Stimulated activated CD4-positive, alpha-beta T cell treated with anti-CD3 and anti-CD28 coated beads, Interleukin-12 subunit alpha, Interleukin-12 subunit beta, amount 100 ng/mL, for 24 hours (primary cell): Measurements from ENCODE around the gene CEP83.

Experiments used
- DNase-seq, 2 experiments: peaks; one replicate each; pipeline ENCODE4 v3.0.0-alpha.2; 2020; ENCODE audit warnings: low read depth in 2 of 2

Gene CEP83

DNA sequence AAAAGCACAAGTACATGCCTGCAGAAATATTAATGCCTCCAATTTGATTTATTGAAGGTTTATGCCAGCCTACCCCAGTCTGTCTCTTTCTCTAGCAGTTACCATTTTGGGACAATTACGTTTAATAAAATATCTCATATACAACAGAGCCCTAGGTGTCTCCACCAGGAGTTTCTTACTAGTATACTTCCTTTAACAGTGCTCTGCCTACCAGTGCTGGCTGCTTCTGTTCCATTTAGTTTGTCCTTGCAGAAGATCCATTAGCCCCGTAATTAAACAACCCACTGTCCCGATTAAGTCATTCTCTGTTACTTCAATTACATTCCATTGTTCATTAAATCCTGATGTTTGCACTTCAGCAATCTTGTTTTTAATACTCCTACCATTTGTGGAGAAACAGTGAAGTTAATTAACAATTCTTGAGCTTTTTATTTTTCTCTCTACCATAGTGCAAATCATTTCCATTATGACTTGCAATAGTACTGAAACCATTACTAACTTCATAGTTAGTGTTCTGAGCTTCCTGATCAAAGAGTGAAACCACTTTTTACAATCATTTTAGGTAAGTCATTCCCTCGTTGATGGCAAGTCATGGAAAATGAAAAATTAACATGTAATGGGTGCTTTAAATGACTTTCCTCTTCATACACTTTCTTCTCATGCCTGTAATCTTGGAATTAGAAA, 190.2 kb downstream of the CEP83 start:
- no peak for DNase-seq

DNA sequence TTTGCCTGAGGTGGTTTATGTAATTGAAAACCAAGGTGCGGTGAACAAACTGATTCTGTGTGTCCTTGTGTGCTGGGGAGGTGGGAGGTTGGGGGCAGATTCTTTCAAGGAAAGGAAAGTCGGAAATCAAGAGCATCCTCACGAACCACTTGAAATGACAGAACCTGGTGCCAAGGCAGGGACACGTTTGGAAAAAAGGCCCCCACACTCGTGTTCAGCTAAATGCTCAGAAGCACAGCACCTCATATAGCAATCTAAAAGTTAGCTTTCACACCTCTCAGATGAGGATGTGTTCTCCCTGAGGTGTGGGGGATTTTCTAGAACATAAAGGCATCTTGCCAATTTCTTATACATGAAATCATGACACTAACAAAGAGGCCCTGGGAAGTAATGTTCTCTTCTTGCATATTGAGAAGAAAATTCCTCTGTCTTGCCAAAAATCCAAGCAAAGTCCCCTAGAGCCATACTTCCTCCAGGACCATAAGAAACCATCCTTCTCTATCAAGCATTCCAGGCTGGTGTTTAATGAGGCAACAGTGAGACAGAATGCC, 191.7 kb downstream of the CEP83 start:
- DNase-seq, result no peak

DNA sequence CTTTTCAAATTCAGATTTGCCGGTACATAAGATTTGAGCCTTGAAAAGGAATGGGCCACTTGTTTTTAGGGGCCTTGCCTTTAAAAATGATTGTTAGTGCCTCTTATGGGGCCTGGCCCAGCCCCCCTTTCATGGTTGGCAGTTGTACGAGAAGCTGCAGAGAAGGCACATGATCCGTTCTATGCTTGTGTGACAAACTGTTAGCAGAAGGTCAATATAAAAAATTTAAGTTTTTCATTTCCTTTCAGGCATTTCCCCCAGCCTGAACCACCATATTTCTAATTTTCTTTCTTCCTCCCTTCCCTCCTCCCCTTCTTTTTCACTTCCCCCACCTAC, 192.2 kb downstream of the CEP83 start:
- DNase-seq, result no peak

DNA sequence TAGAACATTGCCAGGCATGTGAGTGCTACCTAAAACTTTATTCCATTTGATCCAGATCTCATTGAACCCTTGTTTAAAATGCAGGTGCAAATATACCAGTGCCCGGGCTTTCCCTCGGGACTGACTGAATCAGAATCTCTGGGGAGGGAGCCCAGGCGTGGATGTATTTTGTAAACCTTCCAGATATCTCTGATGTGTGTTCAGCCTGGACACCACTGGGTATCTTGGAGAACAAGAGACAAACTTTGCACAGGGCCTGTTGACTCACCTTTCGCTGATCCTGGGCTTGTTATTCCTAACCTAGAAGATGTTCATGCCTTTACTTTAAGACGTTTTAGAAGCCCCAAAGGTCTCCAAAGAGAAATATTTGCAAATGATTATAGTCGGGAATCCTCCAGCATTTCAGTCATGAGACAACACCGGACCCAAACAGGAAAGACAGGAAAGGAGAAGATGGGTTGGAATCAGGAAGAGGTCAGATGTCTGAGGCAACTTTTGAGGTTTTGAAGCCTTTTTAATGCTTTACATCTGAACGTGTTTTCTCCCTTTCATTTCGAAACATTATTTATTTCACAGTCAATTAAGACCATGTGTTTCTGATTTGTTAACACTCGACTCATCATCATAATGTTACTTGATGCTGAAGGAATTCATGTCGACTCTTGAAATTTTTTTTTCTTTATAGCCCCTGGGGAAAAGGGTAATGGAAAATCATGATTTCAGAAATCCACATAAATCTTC, 192.7 kb downstream of the CEP83 start:
- DNase-seq, result no peak

DNA sequence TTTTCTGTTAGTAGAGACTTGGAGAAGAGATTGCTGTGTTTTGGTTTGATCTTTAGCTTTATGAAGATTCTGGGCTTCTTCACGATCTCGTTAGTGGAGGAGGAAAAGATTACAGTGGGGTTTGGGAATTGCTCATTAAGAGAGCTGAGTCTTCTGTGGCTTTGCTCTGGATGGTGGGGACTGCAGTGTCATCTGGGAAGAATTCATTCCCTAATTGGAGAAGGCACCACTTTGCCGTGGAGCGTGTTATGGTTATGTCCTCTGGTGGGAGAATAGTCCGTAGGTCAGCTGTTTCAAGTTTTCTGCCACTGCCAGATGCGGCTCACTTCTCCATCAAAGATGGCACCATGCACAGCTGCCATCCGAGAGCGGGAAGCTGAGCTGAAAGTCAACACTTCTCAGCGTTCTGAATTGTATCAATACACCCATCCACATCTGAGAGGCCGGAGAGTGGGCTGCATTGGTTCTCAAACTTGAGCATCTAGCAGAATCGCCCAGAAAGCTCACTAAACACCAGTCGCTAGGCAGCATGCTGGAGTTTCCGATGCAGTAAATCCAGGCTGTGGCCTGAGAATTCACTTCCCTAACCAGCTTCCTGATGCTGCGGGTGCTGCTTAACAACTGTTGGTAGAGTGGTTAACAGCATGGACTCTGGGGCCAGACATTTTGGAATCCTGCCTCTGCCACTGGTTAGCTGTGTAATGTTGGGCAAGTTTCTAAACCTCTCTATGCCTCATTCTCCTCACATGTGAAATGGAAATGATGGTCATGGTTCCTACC, 193.5 kb downstream of the CEP83 start:
- no peak for DNase-seq

DNA sequence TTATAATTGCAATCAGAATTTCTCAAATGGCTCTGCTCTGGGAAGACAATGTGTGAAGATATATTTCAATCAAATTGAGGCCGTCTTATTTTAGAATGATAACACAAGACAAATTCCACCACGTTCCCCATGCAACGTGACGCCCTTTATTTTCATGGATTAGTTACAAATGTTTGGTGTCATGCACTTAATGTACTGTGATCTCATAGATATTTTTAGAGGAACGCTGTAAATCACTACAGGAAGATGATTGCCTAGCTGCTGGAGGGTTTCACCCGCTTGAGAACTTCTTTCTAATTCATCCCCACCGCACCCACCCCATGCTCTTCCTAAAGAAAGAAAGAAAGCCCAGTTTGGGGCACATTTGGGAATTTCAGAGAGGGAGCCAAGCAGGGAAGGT, 194.1 kb downstream of the CEP83 start:
- no peak for DNase-seq

DNA sequence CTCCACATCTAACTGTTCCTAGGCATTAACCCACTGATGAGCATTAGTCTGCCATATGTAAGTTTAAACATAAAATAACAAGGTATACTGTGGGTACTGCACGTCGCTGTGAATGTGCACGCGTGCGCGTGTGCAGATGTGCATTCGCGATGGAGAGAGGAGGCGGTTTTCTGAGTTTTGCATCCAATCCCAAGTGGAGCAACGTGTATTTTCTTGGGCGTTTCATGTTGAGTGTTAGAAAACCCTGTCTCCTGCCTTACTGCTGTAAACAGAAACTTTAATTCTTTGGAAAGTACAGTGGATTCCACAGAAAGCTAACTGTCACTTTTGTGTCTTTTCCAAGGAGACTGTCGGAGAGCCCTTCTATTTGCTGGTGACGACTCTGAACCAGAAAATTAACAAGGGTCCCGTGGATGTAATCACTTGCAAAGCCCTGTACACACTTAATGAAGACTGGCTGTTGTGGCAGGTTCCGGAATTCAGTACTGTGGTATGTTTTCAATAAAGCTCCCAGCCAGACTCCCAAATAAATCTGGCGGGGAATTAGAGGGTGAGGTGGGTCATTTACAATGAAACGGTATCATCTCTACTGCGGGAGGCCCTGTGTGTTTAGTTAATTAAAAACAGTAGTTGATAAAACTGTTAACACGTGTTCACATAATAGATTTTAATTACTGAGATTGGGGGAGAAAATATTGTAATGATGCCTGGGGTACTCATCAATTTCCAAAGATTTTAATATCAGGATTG, 194.8 kb downstream of the CEP83 start:
- DNase-seq, result no peak

DNA sequence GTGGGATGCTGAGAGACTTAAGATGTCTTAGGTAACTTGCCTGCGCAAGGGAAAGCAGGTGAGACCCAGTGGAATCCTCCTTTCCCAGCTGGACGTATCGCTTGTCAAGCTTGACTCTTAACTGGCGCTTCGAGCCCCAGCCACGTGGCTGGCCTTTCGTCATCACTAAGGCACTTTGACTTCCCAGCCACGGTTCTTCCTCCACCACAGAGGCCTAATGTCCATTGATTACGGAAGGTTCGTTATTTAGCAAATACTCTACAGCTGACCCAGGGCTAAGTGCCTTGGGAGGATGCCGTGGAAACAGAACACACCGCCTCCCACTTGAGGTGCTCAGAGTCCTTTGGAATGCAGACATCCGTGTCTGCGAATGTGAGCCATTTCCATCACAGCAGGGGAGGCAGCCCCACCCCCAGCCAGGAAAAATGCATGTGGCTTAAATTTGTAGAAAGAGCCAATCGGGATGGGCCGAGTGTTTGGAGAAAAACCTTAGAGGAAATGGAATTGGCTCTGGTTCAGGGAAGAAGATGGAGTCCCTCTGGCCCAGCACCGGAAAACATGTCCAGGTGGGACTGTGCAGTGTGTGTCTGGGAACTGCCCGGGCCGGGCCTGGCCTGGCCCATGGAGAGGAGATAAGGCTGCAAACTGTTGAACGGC, 195.6 kb downstream of the CEP83 start:
- no peak for DNase-seq

DNA sequence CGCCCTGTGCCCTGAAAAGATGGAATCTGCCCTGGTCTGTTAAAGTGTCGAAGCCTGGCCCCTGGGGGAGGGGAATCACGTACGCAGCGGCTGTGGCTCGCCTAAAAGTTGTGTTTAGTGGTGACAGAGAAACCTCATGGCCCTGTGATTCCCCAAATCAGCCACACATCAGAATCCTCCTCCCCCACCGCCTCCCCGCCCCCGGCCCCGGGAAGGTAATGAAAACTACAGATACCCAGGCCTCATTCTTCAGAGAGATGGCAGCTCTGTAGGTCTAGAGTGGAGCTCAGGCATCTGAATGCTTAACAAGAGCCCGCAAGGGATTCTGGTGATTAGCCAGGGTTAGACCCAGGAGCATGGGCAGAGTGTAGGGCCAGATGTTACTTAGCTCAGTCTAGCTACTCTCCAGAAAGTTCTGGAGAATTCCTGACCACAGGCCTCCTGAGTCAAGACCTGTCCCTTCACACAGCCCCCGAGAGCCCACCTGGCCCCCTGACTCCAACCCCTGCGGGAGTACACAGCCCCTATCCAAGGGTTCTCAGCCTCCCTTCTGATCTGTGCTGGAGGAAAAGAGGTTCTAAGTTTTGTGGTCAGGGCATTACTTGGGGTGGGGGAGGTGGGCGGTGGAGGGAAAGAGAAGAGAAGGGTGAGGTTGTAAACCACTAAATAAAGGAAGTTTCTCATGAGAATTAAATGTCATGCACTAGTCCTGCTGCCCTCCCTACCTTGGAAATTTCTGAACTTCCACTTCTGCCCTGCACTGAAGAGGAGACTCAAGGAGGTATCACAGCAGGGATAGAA, 196.5 kb downstream of the CEP83 start:
- DNase-seq, result peak; percentile 44 to 74

DNA sequence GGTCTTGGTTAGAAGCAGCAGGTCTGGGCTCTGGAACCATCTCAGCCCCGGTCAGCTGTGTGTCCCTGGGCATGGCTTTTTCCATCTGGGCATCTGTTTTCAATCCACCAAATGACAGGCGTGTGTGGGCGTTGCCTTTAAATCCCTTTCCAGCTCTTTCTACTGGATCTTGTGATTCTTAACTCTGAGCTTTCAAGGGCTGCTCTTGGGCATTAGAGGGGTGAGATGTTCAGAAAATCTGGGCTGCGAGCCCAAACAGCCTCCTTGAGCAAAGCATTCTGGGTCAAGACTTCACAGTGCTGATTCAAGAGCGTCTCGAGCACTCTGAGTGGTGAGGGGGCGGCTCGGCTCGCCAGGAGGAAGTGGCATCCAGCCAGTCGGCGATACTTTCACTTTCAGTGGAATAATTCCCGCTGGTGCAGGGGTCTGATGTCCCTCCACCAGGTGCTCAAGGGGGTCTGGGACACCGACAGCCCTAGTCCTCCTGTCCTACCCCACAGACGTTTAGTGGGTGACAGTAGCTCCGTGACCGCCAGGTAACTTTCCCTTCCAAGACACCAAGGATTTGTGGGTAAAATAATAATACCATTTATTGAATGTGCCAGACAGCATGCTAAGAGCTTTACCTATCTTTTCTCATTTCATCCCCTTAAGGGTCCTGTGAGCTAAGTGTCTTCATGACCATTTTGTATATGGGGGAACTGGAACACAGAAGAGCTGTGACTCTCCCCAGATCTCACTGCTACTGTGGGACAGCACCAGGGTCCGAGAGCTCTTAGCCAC, 197.2 kb downstream of the CEP83 start:
- peak; percentile 39 to 58 for DNase-seq

DNA sequence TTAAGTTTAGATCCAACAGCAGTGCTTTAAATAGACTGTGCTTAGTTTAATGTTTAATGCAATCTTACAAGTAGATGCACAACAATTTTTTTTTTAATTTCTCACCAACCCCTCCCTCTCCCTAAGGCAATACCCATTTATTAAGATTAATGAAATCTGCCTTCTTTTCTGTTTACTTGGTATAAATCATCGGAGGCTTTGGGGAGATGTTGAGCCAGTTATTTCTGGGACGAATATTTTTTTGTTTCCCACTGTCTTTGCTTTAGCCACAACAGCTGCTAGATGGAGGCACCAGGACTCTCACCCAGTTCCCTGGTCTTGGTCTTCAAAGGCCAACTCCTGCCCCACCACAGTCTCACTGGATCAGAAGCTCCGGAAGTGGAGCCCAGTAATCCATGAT, 197.9 kb downstream of the CEP83 start:
- DNase-seq, result no peak

DNA sequence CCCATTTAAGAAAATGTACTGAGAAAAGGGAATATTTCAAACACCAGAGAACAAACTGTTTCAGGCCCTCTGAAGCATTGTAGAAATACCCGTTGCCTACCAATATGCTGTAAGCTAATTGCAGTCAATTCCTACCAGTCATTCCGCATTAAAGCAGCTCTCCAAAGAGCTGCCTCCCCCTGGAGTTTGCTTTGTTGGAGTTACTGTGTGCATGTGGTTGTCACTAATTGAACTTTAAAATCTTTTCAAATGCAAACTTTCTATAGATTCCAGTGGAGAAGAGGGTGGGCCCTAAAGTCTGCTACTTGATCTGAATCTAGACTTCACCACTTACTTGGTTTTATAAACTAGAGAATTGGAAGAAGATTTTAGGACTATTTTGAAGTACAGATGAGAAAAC, 198.5 kb downstream of the CEP83 start:
- DNase-seq, result no peak

DNA sequence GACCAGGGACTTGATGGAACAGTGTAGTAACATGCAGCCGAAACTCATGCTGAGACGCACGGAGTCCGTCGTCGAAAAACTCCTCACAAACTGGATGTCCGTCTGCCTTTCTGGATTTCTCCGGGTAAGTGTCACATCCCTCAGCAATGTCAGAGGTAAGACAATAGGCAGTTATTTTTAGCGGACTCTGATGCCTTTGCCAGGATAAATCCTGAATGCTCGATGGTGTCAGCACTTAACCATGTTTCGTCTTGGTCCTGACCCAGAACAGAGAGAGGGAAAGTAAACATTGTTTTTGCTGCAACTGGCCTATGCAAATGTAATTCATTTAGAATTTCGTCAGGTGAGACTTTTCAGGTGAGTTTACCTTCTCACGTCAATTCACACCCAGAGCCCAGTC, 198.9 kb downstream of the CEP83 start:
- no peak for DNase-seq

DNA sequence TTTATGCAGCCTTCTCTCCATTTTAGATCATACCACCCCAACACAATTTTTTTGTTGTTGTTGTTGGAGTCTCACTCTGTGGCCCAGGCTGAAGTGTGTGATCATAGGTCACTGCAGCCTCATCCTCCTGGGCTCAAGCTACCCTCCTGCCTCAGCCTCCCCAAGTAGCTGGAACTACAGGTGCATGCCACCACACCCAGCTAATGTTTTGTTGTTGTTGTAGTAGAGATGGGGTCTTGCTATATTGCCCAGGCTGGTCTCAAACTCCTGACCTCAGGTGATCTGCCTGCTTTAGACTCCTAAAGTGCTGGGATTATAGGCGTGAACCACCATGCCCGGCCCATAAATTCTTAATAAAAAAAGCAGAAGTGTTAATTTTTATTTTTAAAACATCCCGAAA, 199.7 kb downstream of the CEP83 start:
- DNase-seq, result no peak

DNA sequence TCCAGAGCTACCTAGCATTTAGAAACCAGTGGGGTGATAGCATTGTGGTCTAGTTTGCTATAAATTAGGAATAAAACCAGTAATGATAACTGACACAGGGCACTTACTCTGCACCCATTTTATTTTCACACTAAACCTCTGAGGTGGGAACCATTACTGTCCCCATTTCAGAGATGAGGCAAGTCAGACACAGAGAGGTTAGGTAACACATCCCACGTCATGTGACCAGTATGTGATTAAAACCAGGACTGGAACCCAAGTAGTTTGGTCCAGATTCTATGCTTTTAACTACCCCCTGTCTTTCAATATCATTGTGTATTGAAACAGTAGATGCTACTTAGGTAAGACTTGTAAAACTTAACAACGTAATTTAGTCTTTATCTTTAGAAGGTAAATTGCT, 201.1 kb downstream of the CEP83 start:
- DNase-seq, result no peak
